H1 (cell line): ENCODE measurements around the gene MRPL4. TPM values are rescaled to one million over a fixed set of nuclear protein-coding genes. Genes with fewer than 3 reads are reported as not detected.

Source experiments
- CTCF ChIA-PET: fragments of 300-600 bp; sonication (Branson Sonifier 250); formaldehyde crosslinking; loops from one replicate; lab custom pipeline; 2021; ENCODE audit not compliant: partially characterized antibody; lab: Charles Lee
- POLR2A ChIA-PET: fragments of 300-600 bp; sonication (Branson Sonifier 250); formaldehyde crosslinking; loops from one replicate; lab custom pipeline; 2021; ENCODE audit warnings: inconsistent platforms; ENCODE audit not compliant: partially characterized antibody; lab: Charles Lee
- DNase-seq, 2 experiments: peaks; one replicate each; pipeline versions ENCODE4 v3.0.0 to v3.0.0-alpha.2; 2010 to 2022; ENCODE audit warnings: low spot score in 2 of 2, low read depth in 1 of 2, mixed read lengths in 1 of 2
- FAIRE-seq: peaks from 2 replicates; lab custom pipeline; 2011; peaks lifted over from hg19 to GRCh38; lab: Jason Lieb, UNC
- H2AFZ ChIP-seq: 2 replicates; pipeline ENCODE4 v1.8.1; 2012; ENCODE audit warnings: low read length, inconsistent platforms
- H2AK5ac ChIP-seq: 2 replicates; pipeline ENCODE4 v1.6.1; 2013; ENCODE audit warnings: low read depth, low read length
- H2BK120ac ChIP-seq: replicated peaks from 2 replicates; pipeline ENCODE3; 2013; ENCODE audit warnings: low read depth, low read length, inconsistent platforms
- H2BK12ac ChIP-seq: 2 replicates; pipeline ENCODE4 v1.6.1; 2013; ENCODE audit warnings: low read depth, low read length
- H2BK15ac ChIP-seq: 2 replicates; pipeline ENCODE4 v1.6.1; 2013; ENCODE audit warnings: low read length
- H2BK20ac ChIP-seq: 2 replicates; pipeline ENCODE4 v1.6.1; 2013; ENCODE audit warnings: low read length
- H2BK5ac ChIP-seq: 2 replicates; pipeline ENCODE4 v1.6.1; 2013; ENCODE audit warnings: low read depth, low read length
- H3K14ac ChIP-seq: 2 replicates; pipeline ENCODE4 v1.6.1; 2013; ENCODE audit warnings: inconsistent platforms; ENCODE audit not compliant: insufficient read length
- H3K18ac ChIP-seq: 2 replicates; pipeline ENCODE4 v1.6.1; 2013; ENCODE audit warnings: low read length; ENCODE audit errors: extremely low read depth
- H3K23ac ChIP-seq: 2 replicates; pipeline ENCODE4 v1.6.1; 2013; ENCODE audit warnings: inconsistent platforms; ENCODE audit not compliant: insufficient read length
- H3K23me2 ChIP-seq: 2 replicates; pipeline ENCODE4 v1.6.1; 2013; ENCODE audit warnings: low read depth, low read length
- H3K27ac ChIP-seq: 2 replicates; pipeline ENCODE4 v1.6.1; 2011; ENCODE audit warnings: low read depth, low read length, inconsistent platforms
- H3K27me3 ChIP-seq, 4 experiments: replicated peaks in 1 of 4; 1 replicate in 1 of 4; 2 replicates in 3 of 4; pipeline versions ENCODE4 v1.6.1 to v1.8.1; 2011 to 2013; ENCODE audit warnings: low read length in 3 of 4, mild to moderate bottlenecking in 3 of 4, inconsistent platforms in 2 of 4, mixed read lengths in 2 of 4, moderate library complexity in 1 of 4; ENCODE audit not compliant: control insufficient read depth in 3 of 4, insufficient read depth in 3 of 4; ENCODE audit errors: extremely low read depth in 1 of 4
- H3K36me3 ChIP-seq, 4 experiments: 2 replicates each; pipeline versions ENCODE4 v1.6.1 to v1.8.1; 2011 to 2013; ENCODE audit warnings: mild to moderate bottlenecking in 4 of 4, low read length in 3 of 4, moderate library complexity in 2 of 4, control low read depth in 1 of 4, inconsistent platforms in 1 of 4; ENCODE audit not compliant: insufficient read depth in 4 of 4, control insufficient read depth in 2 of 4
- H3K4ac ChIP-seq: replicated peaks from 2 replicates; pipeline ENCODE3; 2013; ENCODE audit warnings: low read length, low read depth, mixed read lengths, inconsistent platforms; ENCODE audit not compliant: insufficient read length
- H3K4me1 ChIP-seq, 4 experiments: replicated peaks in 1 of 4; 1 replicate in 1 of 4; 2 replicates in 3 of 4; pipeline versions ENCODE4 v1.6.1 to v1.8.1; 2011 to 2013; ENCODE audit warnings: low read length in 3 of 4, inconsistent platforms in 2 of 4, mixed read lengths in 1 of 4; ENCODE audit not compliant: insufficient read depth in 4 of 4, control insufficient read depth in 3 of 4
- H3K4me2 ChIP-seq, 2 experiments: 2 replicates each; pipeline versions ENCODE4 v1.6.1 to v1.8.1; 2011 to 2013; ENCODE audit warnings: low read depth in 2 of 2, low read length in 2 of 2, control low read depth in 1 of 2, inconsistent platforms in 1 of 2, mild to moderate bottlenecking in 1 of 2; ENCODE audit not compliant: insufficient read depth in 1 of 2
- H3K4me3 ChIP-seq, 4 experiments: fragments of 200-600, 300-600 bp in 1 of 4; sonication (generic), shearing (Covaris generic), sonication (Bioruptor Twin) in 1 of 4; 2 replicates each; pipeline versions ENCODE4 v1.5.1 to v1.8.1; 2011 to 2016; ENCODE audit warnings: low read length in 4 of 4, low read depth in 3 of 4, control low read depth in 2 of 4, inconsistent platforms in 2 of 4, mild to moderate bottlenecking in 2 of 4, mixed read lengths in 1 of 4, moderate library complexity in 1 of 4; ENCODE audit not compliant: insufficient read depth in 2 of 4; ENCODE audit errors: extremely low read depth in 1 of 4
- H3K56ac ChIP-seq: replicated peaks from 2 replicates; pipeline ENCODE3; 2013; ENCODE audit warnings: low read depth, mild to moderate bottlenecking, mixed read lengths, low read length, inconsistent platforms; ENCODE audit not compliant: insufficient read length
- H3K79me1 ChIP-seq: 2 replicates; pipeline ENCODE4 v1.6.1; 2013; ENCODE audit warnings: low read depth, low read length, control low read depth
- H3K79me2 ChIP-seq, 2 experiments: 2 replicates each; pipeline versions ENCODE4 v1.6.1 to v1.8.1; 2012 to 2013; ENCODE audit warnings: low read length in 2 of 2, mild to moderate bottlenecking in 2 of 2, inconsistent platforms in 1 of 2; ENCODE audit not compliant: insufficient read depth in 2 of 2, control insufficient read depth in 1 of 2
- H3K9ac ChIP-seq, 4 experiments: replicated peaks in 1 of 4; 1 replicate in 1 of 4; 2 replicates in 3 of 4; pipeline versions ENCODE4 v1.6.1 to v1.8.1; 2011 to 2013; ENCODE audit warnings: low read depth in 3 of 4, low read length in 3 of 4, control low read depth in 2 of 4, mild to moderate bottlenecking in 2 of 4, moderate library complexity in 2 of 4, inconsistent platforms in 1 of 4; ENCODE audit errors: extremely low read depth in 1 of 4
- H3K9me3 ChIP-seq, 2 experiments: 2 replicates each; pipeline versions ENCODE4 v1.6.1 to v1.8.1; 2012 to 2013; ENCODE audit warnings: mild to moderate bottlenecking in 2 of 2, moderate library complexity in 2 of 2, control low read depth in 1 of 2, inconsistent platforms in 1 of 2, low read depth in 1 of 2, low read length in 1 of 2, mixed read lengths in 1 of 2; ENCODE audit not compliant: insufficient read depth in 2 of 2
- H4K20me1 ChIP-seq, 2 experiments: replicated peaks in 1 of 2; 2 replicates each; pipeline versions ENCODE3 to v1.8.1; 2011 to 2013; ENCODE audit warnings: inconsistent platforms in 2 of 2, low read length in 2 of 2, mild to moderate bottlenecking in 1 of 2; ENCODE audit not compliant: insufficient read depth in 2 of 2, control insufficient read depth in 1 of 2
- H4K5ac ChIP-seq: 2 replicates; pipeline ENCODE4 v1.6.1; 2013; ENCODE audit warnings: low read length, low read depth, mixed read lengths, inconsistent platforms; ENCODE audit not compliant: insufficient read length
- H4K8ac ChIP-seq: 2 replicates; pipeline ENCODE4 v1.8.0; 2013; ENCODE audit warnings: mild to moderate bottlenecking, moderate library complexity, low read length, inconsistent platforms; ENCODE audit not compliant: insufficient read depth; ENCODE audit errors: extremely low read depth
- H4K91ac ChIP-seq: replicated peaks from 2 replicates; pipeline ENCODE3; 2013; ENCODE audit warnings: low read length, mixed read lengths, inconsistent platforms; ENCODE audit not compliant: insufficient read length
- HDAC6 ChIP-seq: IDR thresholded peaks from one replicate; pipeline ENCODE4 v1.7.1; 2012; ENCODE audit warnings: low read depth, mild to moderate bottlenecking, inconsistent platforms, low read length, moderate library complexity
- NRF1 ChIP-seq: IDR thresholded peaks from 2 replicates; pipeline ENCODE4 v1.6.1; 2011; ENCODE audit warnings: mild to moderate bottlenecking, low read depth, low read length, improper control_type of control experiment
- WGBS, 2 experiments: shearing (Covaris generic) in 1 of 2; methylation state at CpG; one replicate each; pipeline versions ENCODE4 v1.1.6 to v1.1.7; 2013 to 2015; ENCODE audit warnings: low lambda C conversion rate in 2 of 2, mixed read lengths in 2 of 2, inconsistent platforms in 1 of 2, low coverage in 1 of 2, missing lambda C conversion rate in 1 of 2; ENCODE audit not compliant: insufficient replicate concordance in 2 of 2, insufficient coverage in 1 of 2, insufficient read length in 1 of 2; ENCODE audit errors: extremely low coverage in 1 of 2, missing lambda C conversion rate in 1 of 2; 5-methylcytosine and 5-hydroxymethylcytosine counted together
- polyA plus RNA-seq, 7 experiments: library from polyadenylated mRNA; depleted of rRNA in 3 of 7; stranded (reverse) in 5 of 7; unstranded in 2 of 7; fragments of >200 nt in 5 of 7; fragments of 200-250 nt in 2 of 7; gene quantifications; 1 replicate in 5 of 7; 2 replicates in 1 of 7; 4 replicates in 1 of 7; pipeline versions ENCODE4 v1.2.1 to v1.2.3, GENCODE V29; 2011 to 2013; ENCODE audit warnings: missing spikeins in 2 of 7, mixed read lengths in 2 of 7
- total RNA-seq: library from RNA; stranded (reverse); fragmentation: NEBNext Ultra II Directional; extraction: Animal tissue kit (Norgen Biotek cat#: 25700); gene quantifications from 2 replicates; pipeline ENCODE4 v1.2.1, GENCODE V29; 2021

MRPL4 gene
- total and polyA plus RNA-seq, 2 of the 8 experiments (the other 6 are each of a cell fraction or from before 2014, with no cell fraction given), result 82.3 to 187 TPM

- H3K27me3 ChIP-seq, result no peaks in the 10 kb centered on the region
- no peak overlapping the region for H4K5ac ChIP-seq
- H2AK5ac ChIP-seq, result no peak overlapping the region
- H2AFZ ChIP-seq, result no peak overlapping the region
- no peak overlapping the region for H3K4me3 ChIP-seq
- peaks cover 0 to 6% of the 10 kb centered on the region in 2 experiments for H4K20me1 ChIP-seq
- FAIRE-seq (no peak), DNase-seq (no peak)
- H3K79me2 ChIP-seq, result no peaks in the 10 kb centered on the region
- POLR2A ChIA-PET, result interaction anchor here (0.8 to 3.2 kb wide), 8 partner anchors 9 to 136 kb away, joined by 3 to 18 read pairs (median 6); partner anchors contain the start of genes ICAM1 and TYK2
- 94% methylated on average over 8 of the region's 8 CpGs; no CpG with 5 or more reads in 1 of the 2 experiments for WGBS, 2 experiments
- H3K4me1 ChIP-seq, result peaks cover 0 to 2% (median 0%) of the 10 kb centered on the region in 4 experiments; a peak in 2 of 7 replicates
- no peak overlapping the region for H2BK15ac ChIP-seq
- H2BK12ac ChIP-seq, result no peak overlapping the region
- H4K8ac ChIP-seq, result no peak overlapping the region
- H3K23ac ChIP-seq, result no peak overlapping the region
- no peak overlapping the region for H3K18ac ChIP-seq
- H2BK5ac ChIP-seq, result no peak overlapping the region
- no peak overlapping the region for H3K14ac ChIP-seq
- H4K91ac ChIP-seq, result no peak overlapping the region
- CTCF ChIA-PET, result interaction anchor here (0.6 to 5.4 kb wide), 29 partner anchors 8 to 207 kb away, joined by 3 to 68 read pairs (median 6); partner anchors contain the start of genes FDX2, ICAM1, ICAM4 and ICAM5
- H3K9ac ChIP-seq, result no peak overlapping the region
- H3K27ac ChIP-seq, result no peak overlapping the region
- H3K79me1 ChIP-seq, result no peaks in the 10 kb centered on the region
- no peak overlapping the region for H2BK20ac ChIP-seq
- TF ChIP-seq NRF1 (no peak), HDAC6 (no peak)
- TF ChIP-seq, all 59 proteins: peak for 0
- Histone ChIP-seq H2BK120ac (no peak overlapping the region), H3K36me3 (peaks cover 2 to 25% (median 10%) of the 10 kb centered on the region in 4 experiments; a peak in 5 of 8 replicates), H3K23me2 (no peaks in the 10 kb centered on the region), H3K56ac (no peak overlapping the region), H3K9me3 (no peaks in the 10 kb centered on the region), H3K4ac (no peak overlapping the region), H3K4me2 (no peak overlapping the region)
These were observed 8.1 kb downstream of the MRPL4 start for GRCh38 chr19:10260141-10260584.
